ENCODE measurements around the gene BDH1.

The BDH1 gene

GRCh38 chr3:197508924-197509775 lies 46.6 kb downstream of the BDH1 start:
- no peak overlapping the region for H3K27ac ChIP-seq (ENCODE audit: low read length)
- no peaks in the 10 kb centered on the region for H4K20me1 ChIP-seq (ENCODE audit: insufficient read depth, low read length)
- no peaks in the 10 kb centered on the region for H3K79me2 ChIP-seq (ENCODE audit: low read length)
- TF ChIP-seq EZH2phosphoT487 (IDR thresholded peaks at IDR 0.05; ENCODE audit: low read depth), result no peak
- TF ChIP-seq, protein P1, sequence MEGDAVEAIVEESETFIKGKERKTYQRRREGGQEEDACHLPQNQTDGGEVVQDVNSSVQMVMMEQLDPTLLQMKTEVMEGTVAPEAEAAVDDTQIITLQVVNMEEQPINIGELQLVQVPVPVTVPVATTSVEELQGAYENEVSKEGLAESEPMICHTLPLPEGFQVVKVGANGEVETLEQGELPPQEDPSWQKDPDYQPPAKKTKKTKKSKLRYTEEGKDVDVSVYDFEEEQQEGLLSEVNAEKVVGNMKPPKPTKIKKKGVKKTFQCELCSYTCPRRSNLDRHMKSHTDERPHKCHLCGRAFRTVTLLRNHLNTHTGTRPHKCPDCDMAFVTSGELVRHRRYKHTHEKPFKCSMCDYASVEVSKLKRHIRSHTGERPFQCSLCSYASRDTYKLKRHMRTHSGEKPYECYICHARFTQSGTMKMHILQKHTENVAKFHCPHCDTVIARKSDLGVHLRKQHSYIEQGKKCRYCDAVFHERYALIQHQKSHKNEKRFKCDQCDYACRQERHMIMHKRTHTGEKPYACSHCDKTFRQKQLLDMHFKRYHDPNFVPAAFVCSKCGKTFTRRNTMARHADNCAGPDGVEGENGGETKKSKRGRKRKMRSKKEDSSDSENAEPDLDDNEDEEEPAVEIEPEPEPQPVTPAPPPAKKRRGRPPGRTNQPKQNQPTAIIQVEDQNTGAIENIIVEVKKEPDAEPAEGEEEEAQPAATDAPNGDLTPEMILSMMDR (IDR thresholded peaks at IDR 0.05; ENCODE audit: low read depth, low read length), result no peak
- no peak overlapping the region for H2AFZ ChIP-seq (ENCODE audit: low read depth, low read length)
- H3K27me3 ChIP-seq (ENCODE audit: low read depth, low read length), result no peaks in the 10 kb centered on the region
- peak overlapping the region; percentile 94; the same call in 1 of the 2 replicates for H3K4me2 ChIP-seq (ENCODE audit: low read length)
- H3K9ac ChIP-seq (ENCODE audit: low read length), result no peak overlapping the region
- peaks cover 2% of the 10 kb centered on the region; the same call in 1 of the 2 replicates for H3K4me1 ChIP-seq (ENCODE audit: low read length)
- no peaks in the 10 kb centered on the region for H3K9me3 ChIP-seq (ENCODE audit: insufficient read depth, low read length)
- no peak overlapping the region for H3K4me3 ChIP-seq (ENCODE audit: low read length)
- H3K36me3 ChIP-seq (replicated peaks; ENCODE audit: low read depth, low read length), result peaks cover 8% of the 10 kb centered on the region

GRCh38 chr3:197508461-197508860 lies 47.3 kb downstream of the BDH1 start:
- no peaks in the 10 kb centered on the region for H4K20me1 ChIP-seq (ENCODE audit: insufficient read depth, low read length)
- peaks cover 8% of the 10 kb centered on the region for H3K36me3 ChIP-seq (replicated peaks; ENCODE audit: low read depth, low read length)
- H3K27me3 ChIP-seq (ENCODE audit: low read depth, low read length), result no peaks in the 10 kb centered on the region
- no peaks in the 10 kb centered on the region for H3K79me2 ChIP-seq (ENCODE audit: low read length)
- TF ChIP-seq, protein P1 (IDR thresholded peaks at IDR 0.05; ENCODE audit: low read depth, low read length), result no peak
- no peak overlapping the region for H3K4me2 ChIP-seq (ENCODE audit: low read length)
- no peaks in the 10 kb centered on the region for H3K9me3 ChIP-seq (ENCODE audit: insufficient read depth, low read length)
- H3K9ac ChIP-seq (ENCODE audit: low read length), result no peak overlapping the region
- peaks cover 2% of the 10 kb centered on the region; the same call in 1 of the 2 replicates for H3K4me1 ChIP-seq (ENCODE audit: low read length)
- H2AFZ ChIP-seq (ENCODE audit: low read depth, low read length), result no peak overlapping the region
- no peak overlapping the region for H3K27ac ChIP-seq (ENCODE audit: low read length)
- no peak overlapping the region for H3K4me3 ChIP-seq (ENCODE audit: low read length)

DNA sequence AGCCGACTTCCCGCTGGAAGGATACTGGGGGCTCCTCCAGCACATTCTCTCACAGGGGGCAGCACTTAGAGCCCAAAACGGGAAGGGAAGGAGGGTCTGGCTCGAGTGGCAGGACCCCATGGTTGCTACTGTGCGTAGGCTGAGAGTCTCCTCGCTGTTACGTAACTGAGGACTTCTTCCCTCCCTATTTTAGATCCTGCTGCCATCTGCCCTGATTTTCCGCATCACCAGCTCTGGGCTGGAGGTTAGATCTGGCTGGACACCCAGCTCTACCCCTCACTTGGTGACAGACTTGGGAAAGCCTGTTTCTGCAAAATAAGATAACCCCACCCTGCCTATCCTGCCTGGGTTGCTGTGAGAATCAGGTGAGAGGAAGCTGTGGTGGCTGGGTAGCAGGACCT lies 47.7 kb downstream of the BDH1 start:
- no peak overlapping the region for H3K9ac ChIP-seq (ENCODE audit: low read length)
- H3K4me1 ChIP-seq (ENCODE audit: low read length), result peaks cover 2% of the 10 kb centered on the region; the same call in 1 of the 2 replicates
- H4K20me1 ChIP-seq (ENCODE audit: insufficient read depth, low read length), result no peaks in the 10 kb centered on the region
- H3K4me3 ChIP-seq (ENCODE audit: low read length), result no peak overlapping the region
- H2AFZ ChIP-seq (ENCODE audit: low read depth, low read length), result no peak overlapping the region
- no peak for TF ChIP-seq EZH2phosphoT487 (IDR thresholded peaks at IDR 0.05; ENCODE audit: low read depth)
- TF ChIP-seq, protein P1 (IDR thresholded peaks at IDR 0.05; ENCODE audit: low read depth, low read length), result no peak
- peaks cover 8% of the 10 kb centered on the region for H3K36me3 ChIP-seq (replicated peaks; ENCODE audit: low read depth, low read length)
- H3K4me2 ChIP-seq (ENCODE audit: low read length), result no peak overlapping the region
- no peaks in the 10 kb centered on the region for H3K79me2 ChIP-seq (ENCODE audit: low read length)
- no peaks in the 10 kb centered on the region for H3K27me3 ChIP-seq (ENCODE audit: low read depth, low read length)
- H3K27ac ChIP-seq (ENCODE audit: low read length), result no peak overlapping the region
- no peaks in the 10 kb centered on the region for H3K9me3 ChIP-seq (ENCODE audit: insufficient read depth, low read length)

GRCh38 chr3:197507541-197507940 lies 48.2 kb downstream of the BDH1 start:
- Histone ChIP-seq H2AFZ (ENCODE audit: low read depth, low read length) (no peak overlapping the region), H3K9ac (ENCODE audit: low read length) (no peak overlapping the region), H4K20me1 (ENCODE audit: insufficient read depth, low read length) (no peaks in the 10 kb centered on the region), H3K4me2 (ENCODE audit: low read length) (no peak overlapping the region), H3K79me2 (ENCODE audit: low read length) (no peaks in the 10 kb centered on the region), H3K27me3 (ENCODE audit: low read depth, low read length) (no peaks in the 10 kb centered on the region), H3K4me3 (ENCODE audit: low read length) (no peak overlapping the region), H3K36me3 (replicated peaks; ENCODE audit: low read depth, low read length) (peaks cover 8% of the 10 kb centered on the region), H3K9me3 (ENCODE audit: insufficient read depth, low read length) (no peaks in the 10 kb centered on the region), H3K27ac (ENCODE audit: low read length) (no peak overlapping the region), H3K4me1 (ENCODE audit: low read length) (peaks cover 2% of the 10 kb centered on the region; the same call in 1 of the 2 replicates)
- TF ChIP-seq EZH2phosphoT487 (IDR thresholded peaks at IDR 0.05; ENCODE audit: low read depth), result no peak
- TF ChIP-seq, protein P1 (IDR thresholded peaks at IDR 0.05; ENCODE audit: low read depth, low read length), result no peak

Measured in OCI-LY3 (cell line).